SKM-1 treated with dmso at 0.1 percent for 144 hours (cell line): ENCODE results near the gene EMX1.
A peak's percentile ranks its signal among the peaks of the same experiment; 100 is the strongest.

Experiments
- DNase-seq: peaks from one replicate; lab custom pipeline; 2025; ENCODE audit not compliant: unreplicated experiment; lab: John Stamatoyannopoulos, UW

The EMX1 gene

DNA sequence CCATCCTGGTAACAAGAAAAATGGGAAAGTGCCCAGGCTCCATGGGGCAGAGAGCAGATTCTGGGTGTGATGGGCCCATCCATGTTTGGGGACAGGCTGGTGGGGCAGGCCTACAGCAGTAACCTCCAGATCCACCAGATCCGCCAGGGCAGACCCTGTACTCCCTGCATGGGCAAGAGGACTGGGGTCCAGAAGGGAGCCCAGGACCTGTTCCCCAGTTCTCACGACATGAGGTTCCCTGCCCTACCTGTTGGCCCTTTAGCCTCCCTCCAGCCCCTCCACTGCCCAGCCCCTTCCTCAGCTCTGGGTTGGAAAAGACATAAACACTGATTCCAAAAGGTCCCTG, 38.7 kb downstream of the EMX1 start:
- peak; percentile 6 for DNase-seq

DNA sequence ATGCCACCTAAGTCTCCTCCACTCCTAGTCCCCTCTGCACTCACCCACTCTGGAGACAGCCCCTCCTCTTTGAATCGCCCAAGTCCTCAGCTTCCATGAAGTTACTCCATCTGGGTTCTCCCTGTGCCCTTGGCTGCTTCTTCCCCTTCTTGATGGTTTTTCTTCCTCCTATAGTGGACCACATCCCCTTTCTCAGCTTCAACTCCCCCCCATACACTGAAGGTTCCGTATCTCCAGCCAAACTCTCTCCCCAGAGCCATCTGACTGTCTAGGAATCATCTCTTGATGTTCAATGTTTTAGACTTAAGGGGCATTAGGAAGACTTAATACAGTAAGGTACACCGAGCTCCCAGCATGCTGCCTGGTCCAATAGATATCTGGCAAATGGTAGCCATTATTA, 39.6 kb downstream of the EMX1 start:
- peak; percentile 35 for DNase-seq

DNA sequence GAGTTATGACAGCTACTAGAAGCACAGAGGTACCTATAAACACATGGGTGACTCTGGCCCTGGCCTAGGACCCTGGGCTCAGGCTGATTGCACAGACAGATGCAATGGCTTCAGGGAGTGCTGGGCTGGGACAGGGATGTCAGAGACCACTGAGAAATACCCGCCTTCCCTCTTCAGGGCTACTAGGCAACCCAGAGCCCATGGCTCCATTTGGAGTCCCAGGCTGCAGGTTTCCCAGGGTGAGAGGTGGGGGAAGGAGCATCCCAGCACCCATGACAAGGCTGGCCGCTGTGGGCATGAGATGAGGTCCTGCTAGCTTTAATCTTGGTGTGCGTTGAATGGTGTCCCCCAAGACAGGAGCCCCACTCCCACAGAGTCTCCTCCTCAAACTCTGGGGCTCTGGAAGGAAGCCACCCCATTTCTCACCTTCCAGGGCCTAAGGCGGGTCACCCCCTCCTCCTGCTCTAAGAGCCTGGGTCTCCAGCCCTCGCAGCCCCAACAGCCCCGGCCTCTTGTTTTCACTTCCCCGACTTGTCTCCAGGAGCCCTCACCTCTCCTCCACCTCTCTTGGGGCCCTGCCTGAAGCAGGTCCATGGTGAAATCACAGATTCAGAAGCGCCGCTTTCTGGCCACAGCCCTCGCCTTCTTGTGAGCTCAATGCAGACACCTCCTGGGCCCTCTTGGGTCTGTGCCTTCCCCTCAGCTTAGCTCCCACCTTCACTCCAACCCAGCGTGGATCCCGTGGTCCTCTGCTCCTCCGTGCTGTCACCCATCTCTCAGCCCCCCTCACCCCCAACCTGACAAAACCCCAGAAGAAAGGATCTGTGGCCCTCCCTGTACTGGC, 41.4 kb downstream of the EMX1 start:
- no peak for DNase-seq

DNA sequence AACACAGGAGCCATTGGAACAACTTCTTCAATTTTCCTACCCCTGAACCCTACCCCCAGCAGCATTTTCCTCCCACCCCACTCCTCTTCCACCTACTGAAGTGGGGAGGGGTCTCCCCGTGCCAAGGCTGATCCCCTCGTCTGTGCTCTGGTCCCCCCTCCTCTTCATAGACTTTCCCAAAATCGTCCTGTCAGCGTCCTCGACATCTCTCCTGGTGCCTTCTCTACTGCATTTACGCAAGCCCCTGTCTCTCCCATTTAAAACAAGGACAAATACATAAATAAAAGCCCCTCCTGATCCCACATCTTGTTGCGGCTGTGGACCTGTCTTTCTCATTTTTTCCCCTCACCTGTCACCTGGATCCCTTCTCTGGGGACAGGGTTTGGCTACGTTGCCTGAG, 42.2 kb downstream of the EMX1 start:
- no peak for DNase-seq

DNA sequence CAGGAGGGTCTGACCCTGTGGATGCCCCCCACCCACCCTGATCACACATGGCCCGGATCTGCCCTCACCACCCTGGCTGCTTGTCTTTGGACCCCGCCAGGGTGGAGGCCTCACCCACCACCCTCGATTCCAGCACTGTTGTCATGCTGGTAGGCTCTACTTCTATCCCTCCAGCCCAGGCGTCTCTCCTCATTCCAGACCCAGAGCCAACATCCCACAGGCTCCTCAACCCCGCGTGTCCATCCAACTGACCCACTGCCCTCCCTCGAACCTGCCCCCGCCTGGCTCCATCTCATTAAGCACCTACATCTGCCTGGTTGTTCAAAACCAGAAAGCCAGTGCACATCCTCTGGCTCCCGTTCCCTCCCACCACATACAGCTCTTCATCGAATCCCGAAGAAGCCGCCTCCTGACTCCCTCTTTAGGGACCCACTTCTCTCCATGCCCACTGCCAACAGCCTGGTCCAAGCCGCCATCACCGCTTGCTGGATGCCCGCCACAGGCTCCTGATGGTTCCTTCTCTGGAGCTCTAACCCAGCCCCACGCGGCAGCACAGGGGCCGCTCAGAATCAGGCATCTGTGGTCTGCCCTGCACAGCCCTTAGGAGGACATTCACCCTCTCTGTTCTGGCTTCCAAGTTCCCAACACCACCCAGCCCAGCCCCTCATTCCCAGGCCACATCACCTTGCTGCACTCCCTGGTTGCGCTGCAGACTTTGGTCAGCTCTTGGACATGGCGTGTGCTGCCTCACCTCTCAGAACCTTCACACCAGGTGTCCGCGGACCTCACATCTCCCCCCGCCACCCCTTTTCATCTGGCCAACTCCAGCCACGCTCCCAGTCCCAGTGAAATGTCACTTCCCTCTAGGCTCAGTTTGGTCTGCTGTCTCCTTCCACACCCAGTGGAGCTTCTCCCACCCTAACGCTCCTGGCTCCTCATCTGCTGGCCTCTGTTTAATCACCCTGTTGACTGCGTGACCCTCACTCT, 43.0 kb downstream of the EMX1 start:
- no peak for DNase-seq

DNA sequence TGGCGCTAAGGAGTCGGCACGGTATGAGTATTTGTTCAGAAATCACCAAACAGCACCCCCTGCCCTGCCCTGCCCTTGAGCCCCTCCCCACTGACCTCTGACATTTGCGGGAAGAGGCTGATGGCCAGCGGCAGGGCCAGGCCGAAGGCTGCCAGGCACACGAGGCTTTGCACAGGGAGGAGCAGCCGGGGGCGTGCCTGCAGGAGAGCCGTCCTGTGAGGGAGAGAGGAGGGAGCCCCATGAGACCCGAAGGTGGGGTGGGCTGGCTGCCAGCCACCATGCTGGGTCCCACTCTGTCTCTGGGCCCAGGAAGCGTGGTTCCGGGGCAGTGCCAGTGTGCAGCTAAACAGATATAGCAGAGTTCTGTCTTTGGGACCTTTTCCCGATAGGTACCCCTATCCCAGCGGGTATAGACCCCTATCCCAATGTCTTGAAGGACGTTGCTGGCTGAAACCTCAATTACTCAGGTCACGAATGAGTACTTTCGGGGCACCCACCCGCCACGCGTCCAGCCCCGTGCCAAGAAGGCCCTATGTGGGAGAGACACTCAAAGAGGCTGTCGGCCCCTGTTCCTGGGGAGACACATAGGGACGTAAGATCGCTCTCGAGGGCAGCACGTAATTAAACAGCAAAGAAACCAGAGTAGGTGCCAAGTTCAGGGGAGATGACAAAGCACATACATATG, 43.9 kb downstream of the EMX1 start:
- DNase-seq, result no peak

DNA sequence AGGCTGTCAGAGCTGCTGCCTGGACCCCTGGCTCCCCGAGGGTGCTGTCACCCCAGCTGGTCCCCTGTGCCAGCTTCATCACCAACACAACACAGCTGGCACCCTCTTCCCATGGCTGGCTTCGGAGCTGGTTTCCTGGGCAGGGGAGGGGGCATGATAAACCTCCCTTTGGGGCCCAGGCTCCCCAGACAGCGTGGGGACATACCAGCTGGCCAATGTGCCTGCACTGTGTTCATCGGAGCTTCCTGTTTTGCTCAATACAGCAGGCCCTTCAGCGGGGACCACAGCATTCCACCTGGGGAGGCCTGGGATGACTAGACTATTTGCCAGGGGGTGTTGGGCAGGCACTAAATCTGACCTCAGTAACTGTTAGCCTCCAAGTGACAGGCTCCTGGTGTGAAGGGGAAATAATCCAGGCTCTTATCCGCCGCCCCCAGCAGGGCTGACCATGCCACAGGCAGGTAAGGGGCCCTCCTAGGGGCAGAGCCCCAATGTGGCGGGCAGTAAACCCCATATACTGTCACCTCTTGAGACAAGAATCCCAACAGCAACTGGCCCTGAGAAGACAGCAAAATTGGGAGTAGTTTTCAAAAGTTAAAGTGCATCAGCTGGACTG, 44.6 kb downstream of the EMX1 start:
- DNase-seq, result peak; percentile 54

DNA sequence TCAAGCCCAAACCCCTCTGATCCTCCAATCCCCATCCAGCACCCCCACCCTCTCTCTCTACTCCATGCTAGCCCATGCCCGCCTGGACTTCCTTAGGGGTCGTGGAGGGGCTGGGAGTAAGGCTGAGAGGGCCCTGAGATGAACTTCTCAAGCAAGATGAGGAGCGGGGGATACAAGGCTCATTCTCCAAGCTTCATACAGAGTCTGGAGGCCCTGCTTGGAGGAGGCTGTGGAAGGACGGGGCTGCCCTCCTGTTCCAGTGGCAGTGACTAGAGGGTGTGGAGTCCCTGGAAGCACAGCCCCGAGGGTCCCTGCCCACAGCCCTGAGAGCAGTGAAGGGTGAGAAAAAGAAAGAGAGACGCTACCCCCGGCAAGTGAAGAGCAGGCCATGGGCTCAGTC, 45.6 kb downstream of the EMX1 start:
- no peak for DNase-seq

DNA sequence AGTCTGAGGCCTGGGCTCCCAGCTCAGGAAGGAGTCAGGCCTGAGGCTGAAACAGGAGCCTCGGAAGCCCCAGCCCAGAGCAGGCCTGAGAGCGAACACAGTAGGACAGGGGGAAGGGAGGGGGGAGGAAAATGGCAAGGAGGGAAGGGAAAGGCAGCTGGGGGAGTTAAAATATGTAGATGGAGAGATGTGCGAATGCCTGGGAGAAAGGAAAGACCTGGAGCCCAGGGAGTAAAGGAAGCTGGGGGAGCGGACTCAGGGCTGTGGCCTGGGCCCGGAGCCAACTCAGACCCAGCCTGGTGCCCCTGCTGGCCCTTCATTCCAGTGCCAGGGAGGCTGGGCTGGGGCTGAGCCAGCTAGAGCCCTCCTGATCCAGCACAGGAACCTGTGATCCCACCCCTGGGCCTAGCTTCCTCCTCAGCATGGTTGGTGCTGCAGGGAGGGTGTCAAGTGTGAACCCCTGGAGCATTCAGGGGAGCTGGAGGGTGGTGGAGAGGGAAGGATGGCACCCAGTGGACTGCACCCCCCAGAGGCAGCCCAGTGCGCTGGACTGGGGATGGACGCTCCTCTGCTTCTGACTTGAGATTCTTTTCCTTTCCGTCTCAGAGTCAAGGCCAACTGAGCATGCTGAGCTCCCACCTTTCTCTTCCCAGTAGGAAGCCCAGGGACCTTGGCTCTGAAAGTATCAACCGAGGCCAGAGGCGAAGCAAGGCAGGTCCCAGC, 46.3 kb downstream of the EMX1 start:
- no peak for DNase-seq

DNA sequence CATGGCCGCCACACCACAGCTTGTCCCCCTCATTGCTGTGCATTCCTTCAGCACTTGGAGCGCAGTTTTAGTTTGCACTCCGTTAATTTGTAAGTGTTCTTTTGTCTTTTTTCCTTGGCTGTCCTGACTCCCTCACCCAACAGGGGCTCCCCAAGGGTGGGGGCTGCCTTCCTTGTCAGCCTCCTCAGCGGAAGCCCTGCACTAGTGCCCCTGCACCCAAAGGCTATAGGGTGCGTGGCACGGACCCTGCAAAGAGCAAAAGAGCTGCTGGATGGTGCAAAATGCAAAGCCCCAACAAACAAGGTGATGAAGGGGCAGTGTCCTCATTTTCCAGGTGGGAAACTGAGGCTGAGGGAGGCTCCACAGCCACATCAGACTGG, 46.8 kb downstream of the EMX1 start:
- no peak for DNase-seq

DNA sequence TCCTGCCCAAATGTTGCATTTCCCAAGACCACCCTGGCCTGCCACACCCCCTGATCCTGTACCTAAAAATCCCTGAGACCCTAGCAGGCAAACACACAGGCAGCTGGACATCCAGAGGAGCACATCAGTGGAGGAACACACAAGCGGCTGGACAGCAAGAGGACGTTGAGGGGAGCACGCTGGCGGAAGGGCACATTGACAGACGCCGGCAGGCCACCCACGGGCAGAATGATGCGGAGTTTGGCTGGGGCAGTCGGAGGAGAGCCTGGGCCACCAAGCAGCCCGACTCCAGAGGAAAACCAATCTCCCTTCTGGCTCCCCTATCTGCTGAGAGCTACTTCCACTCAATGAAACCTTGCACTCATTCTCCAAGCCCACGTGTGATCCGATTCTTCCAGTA, 47.7 kb downstream of the EMX1 start:
- DNase-seq, result no peak

DNA sequence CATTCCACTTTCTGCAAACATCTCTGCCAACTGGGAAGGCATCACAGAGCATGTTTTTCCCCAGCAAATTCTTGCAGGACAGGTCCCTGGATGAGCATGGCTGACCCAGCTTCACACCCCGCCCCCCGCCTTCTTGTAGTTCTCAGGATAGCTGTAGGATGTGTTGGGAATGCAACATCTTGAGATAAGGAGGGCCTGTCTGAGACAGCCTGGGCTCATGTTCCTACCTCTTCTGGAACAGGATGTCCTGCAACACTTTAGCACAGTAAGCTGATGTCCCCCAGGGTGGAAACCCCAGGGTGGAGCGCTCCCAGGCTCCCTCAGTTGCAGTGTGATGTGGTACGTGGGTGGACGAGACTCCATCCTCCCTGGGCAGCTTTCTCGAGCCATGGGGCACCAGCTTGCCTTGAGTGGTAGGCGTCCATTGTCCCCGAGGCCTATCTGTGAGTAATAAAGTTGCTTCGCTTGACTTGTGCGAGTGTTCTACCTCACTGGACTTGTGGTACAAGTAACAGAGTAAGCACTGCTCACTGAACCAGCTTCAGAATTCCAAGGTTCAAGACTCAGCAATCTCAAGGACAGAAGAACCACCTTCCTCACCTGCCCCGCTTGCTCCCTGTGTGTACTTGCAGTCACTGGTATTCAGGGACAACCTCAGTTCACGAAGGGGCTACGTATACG, 48.6 kb downstream of the EMX1 start:
- DNase-seq, result no peak

DNA sequence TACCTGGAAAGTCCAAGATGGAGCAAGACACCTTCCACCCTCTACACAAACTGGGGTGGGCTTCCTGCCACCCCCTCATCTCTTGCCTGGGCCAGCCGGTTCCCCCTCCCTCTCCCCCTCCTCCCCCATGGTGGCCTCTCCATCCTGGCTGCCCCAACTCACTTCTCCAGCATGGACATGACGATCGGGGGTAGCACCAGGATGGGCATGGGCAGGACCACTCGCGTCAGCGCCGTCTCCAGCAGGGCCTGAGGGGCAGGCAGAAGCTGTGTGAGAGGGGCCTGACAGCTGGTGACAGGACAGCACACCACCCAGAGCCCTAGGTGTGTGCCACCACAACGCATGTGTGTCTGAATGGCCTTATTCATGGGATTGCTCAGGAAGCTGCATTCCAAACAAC, 51.0 kb downstream of the EMX1 start:
- no peak for DNase-seq

DNA sequence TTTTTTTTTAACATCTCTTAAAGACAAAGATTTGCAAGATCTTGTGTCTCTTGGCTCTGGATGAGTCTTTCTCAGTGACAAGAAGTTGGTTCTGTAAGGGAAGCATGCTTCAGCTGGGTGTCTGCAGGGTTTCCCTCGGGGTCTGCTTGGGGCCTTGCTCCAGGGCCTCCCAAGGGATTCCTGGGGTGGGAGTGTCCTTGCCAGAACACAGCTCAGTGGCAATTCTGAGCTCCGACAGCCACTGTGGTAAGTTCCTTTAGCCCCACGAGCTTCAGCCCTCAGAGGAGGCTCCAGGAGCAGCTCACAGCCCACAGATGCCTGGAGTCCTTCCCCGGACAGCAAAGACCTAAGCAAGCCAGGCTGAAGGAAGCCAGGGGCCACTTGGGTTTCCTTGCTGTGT, 52.4 kb downstream of the EMX1 start:
- DNase-seq, result no peak

DNA sequence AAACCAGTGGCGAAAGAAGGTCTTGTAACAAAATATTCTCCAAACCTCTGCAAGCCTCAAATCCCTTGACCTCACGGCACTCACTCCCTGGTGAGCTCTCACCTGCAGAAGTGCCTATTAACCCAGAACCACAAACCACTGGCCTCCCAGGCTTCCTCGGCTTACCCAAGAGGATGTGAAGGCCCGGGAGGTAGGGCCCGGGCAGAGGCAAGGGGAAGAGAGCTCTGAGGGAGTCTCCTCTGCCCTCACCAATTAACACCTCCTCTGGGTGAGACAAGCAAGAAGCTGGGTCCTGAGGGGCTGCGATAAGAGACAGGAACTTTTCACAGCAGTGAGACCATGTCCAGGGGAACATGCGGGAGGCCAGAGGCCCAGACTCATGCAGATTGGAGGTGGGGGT, 53.7 kb downstream of the EMX1 start:
- DNase-seq, result peak; percentile 15

DNA sequence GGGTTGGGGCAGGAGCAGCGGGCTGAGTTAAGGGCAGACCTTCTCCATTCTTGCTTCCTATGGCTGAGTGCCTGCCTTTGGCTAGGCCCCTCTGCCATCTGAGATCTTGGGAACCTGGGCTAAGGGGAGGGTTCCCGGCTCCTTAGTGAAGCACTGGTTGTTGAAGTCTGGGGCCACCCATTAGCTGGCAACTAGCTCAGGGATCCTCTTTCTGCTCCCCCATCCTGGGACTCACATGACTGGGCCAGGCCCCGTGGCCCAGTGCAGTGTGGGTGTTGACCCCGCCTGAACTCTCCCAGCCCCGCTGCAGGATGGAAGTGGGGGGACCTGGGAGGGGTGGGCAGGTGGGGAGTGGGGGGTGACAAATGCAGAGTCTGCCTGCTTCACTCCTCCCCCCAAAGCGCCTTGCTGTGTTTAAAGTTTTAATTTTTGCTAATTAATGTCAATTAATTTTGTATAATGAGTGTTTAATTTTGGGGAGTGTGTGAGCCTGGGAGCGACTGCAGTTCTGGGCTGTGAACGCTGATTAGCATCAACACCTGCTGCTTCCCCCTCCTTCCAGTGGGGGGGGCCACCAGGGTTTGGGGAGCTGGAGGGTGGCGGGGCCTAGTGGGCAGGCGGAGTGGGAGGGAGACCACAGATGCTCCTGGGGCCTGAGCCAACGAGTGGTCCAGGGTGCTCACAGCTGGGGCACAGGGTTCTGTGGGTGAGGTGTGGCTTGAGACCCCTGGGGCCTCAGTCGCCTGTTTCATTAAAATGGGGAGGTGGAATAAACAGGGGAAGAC, 55.2 kb downstream of the EMX1 start:
- no peak for DNase-seq

DNA sequence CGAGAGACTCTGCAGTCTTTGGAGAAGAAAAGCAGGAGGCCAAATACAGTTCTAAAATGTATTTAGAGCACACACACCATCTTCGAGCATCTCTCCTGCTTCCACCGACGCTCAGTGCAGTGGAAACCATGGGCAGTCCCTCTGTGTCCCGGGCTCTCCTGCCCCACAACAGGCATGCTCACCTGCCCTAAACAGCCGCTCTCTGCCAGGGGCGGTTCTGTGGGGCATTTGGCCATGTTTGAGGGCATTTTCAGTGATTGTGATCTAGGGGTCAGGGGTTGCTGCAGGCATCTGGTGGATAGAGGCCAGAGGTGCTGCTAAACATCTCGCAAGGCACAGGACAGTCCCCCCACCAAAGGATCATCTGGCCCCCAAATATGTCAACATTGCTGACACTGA, 55.8 kb downstream of the EMX1 start:
- DNase-seq, result no peak

DNA sequence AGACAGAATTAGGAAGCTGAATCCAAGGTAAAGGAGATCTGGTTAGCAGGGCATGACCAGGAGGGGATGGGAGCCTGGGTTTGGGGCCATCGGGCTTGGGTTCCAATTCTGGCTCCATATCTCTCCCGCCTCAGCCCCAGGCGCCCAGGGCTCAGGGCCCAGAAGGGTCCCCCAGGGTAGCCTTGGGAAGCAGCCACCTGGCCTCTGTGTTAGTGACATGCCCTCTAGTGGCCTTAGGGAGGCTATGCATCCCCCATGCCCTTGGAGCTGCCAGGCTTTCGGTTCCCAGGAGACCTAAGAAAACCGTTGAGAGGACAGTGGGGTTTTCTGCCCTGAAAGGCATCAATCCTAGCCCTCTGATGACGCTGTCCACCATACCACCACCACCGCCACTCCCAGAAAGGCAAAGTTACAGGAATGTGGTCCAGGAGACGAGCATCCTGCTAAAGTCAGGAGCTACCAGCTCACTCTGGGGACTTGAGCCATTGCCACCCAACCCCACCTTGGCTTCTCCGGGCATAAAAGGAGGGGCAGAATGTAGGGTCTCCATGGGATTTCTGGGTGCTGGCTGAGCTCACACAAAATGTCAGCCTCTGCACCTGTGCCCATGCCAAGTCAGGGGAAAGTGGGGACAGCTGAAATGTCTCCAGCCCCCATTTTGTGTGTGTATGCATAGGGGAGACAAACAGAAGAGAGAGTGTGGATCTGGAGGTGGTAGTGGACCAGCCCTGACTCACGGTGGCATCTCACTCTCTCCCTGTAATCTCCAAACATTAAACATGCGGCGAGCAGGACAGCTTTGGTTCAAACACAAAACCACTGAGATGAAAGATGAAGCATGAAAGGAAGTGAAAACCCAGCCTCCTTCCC, 56.5 kb downstream of the EMX1 start:
- DNase-seq, result peak; percentile 42
